Measurements from ENCODE around the gene NSMCE1.

Gene NSMCE1

DNA sequence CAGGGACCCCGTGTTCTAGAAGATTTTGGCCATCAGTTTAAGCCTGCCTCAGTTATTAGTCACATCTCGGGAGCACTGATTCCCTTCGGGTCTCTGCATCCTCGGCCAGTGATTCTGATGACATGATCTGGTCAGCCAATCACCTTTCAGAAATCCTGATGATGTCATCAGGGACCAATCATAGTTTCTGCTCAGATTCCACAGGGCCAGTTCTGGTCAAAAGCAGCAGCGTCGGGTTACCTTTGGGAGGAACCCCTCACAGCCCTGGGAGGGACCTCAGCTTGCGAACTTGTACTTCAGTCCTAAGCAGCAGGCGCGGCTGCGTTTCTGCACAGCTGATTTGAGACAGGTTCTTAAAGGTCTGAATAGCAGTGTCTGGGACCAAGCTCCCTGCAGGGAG lies 51.3 kb downstream of the NSMCE1 start:
- no peak for DNase-seq (ENCODE audit: low read depth in 1 of 2, low spot score in 1 of 2)
- H3K27ac ChIP-seq (replicated peaks), result no peak overlapping the region
- H3K27me3 ChIP-seq (ENCODE audit: insufficient read depth, poor library complexity, severe bottlenecking), result no peaks in the 10 kb centered on the region
- TF ChIP-seq GABPA (IDR thresholded peaks at IDR 0.05; ENCODE audit: low read depth) (no peak), POLR2AphosphoS5 (IDR thresholded peaks at IDR 0.05; ENCODE audit: low read depth) (no peak), SPI1 (IDR thresholded peaks at IDR 0.05; ENCODE audit: borderline replicate concordance, low read depth) (no peak), REST (IDR thresholded peaks at IDR 0.05; ENCODE audit: insufficient replicate concordance, low read depth) (no peak)
- TF ChIP-seq, protein P1, sequence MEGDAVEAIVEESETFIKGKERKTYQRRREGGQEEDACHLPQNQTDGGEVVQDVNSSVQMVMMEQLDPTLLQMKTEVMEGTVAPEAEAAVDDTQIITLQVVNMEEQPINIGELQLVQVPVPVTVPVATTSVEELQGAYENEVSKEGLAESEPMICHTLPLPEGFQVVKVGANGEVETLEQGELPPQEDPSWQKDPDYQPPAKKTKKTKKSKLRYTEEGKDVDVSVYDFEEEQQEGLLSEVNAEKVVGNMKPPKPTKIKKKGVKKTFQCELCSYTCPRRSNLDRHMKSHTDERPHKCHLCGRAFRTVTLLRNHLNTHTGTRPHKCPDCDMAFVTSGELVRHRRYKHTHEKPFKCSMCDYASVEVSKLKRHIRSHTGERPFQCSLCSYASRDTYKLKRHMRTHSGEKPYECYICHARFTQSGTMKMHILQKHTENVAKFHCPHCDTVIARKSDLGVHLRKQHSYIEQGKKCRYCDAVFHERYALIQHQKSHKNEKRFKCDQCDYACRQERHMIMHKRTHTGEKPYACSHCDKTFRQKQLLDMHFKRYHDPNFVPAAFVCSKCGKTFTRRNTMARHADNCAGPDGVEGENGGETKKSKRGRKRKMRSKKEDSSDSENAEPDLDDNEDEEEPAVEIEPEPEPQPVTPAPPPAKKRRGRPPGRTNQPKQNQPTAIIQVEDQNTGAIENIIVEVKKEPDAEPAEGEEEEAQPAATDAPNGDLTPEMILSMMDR (IDR thresholded peaks at IDR 0.05; ENCODE audit: insufficient read depth, low read length), result no peak
- no peak overlapping the region for H3K4me3 ChIP-seq (replicated peaks; ENCODE audit: insufficient read depth, low read length)

GRCh38 chr16:27216297-27216885 lies 52.2 kb downstream of the NSMCE1 start:
- DNase-seq (ENCODE audit: low read depth in 1 of 2, low spot score in 1 of 2), result no peak
- no peaks in the 10 kb centered on the region for H3K27me3 ChIP-seq (ENCODE audit: insufficient read depth, poor library complexity, severe bottlenecking)
- no peak overlapping the region for H3K27ac ChIP-seq (replicated peaks)
- no peak overlapping the region for H3K4me3 ChIP-seq (replicated peaks; ENCODE audit: insufficient read depth, low read length)
- TF ChIP-seq POLR2AphosphoS5 (IDR thresholded peaks at IDR 0.05; ENCODE audit: low read depth), result no peak
- TF ChIP-seq SPI1 (IDR thresholded peaks at IDR 0.05; ENCODE audit: borderline replicate concordance, low read depth), result no peak
- TF ChIP-seq REST (IDR thresholded peaks at IDR 0.05; ENCODE audit: insufficient replicate concordance, low read depth), result no peak
- no peak for TF ChIP-seq GABPA (IDR thresholded peaks at IDR 0.05; ENCODE audit: low read depth)
- TF ChIP-seq, protein P1 (IDR thresholded peaks at IDR 0.05; ENCODE audit: insufficient read depth, low read length), result no peak

- no peak for DNase-seq (ENCODE audit: low read depth in 1 of 2, low spot score in 1 of 2)
- no peak overlapping the region for H3K27ac ChIP-seq (replicated peaks)
- H3K27me3 ChIP-seq (ENCODE audit: insufficient read depth, poor library complexity, severe bottlenecking), result no peaks in the 10 kb centered on the region
- TF ChIP-seq, protein P1 (IDR thresholded peaks at IDR 0.05; ENCODE audit: insufficient read depth, low read length), result no peak
- TF ChIP-seq POLR2AphosphoS5 (IDR thresholded peaks at IDR 0.05; ENCODE audit: low read depth) (no peak), REST (IDR thresholded peaks at IDR 0.05; ENCODE audit: insufficient replicate concordance, low read depth) (no peak), SPI1 (IDR thresholded peaks at IDR 0.05; ENCODE audit: borderline replicate concordance, low read depth) (no peak), GABPA (IDR thresholded peaks at IDR 0.05; ENCODE audit: low read depth) (no peak)
- no peak overlapping the region for H3K4me3 ChIP-seq (replicated peaks; ENCODE audit: insufficient read depth, low read length)
Observed at GRCh38 chr16:27215660-27216059, 52.9 kb downstream of the NSMCE1 start.
